HL-60 (cell line): ENCODE data around the gene ZFHX3.
A peak's percentile ranks its signal among the peaks of the same experiment; 100 is the strongest.

Experiments
- DNase-seq, 2 experiments: peaks; one replicate each; pipeline ENCODE4 v3.0.0-alpha.2; 2010 to 2020; ENCODE audit warnings: low read depth in 1 of 2, low spot score in 1 of 2
- H3K27ac ChIP-seq: fragments of 250-450 bp; sonication (Bioruptor Pico); replicated peaks from 2 replicates; pipeline ENCODE4 v1.5.1; 2020; ENCODE audit warnings: mild to moderate bottlenecking, moderate library complexity
- H3K27me3 ChIP-seq: fragments of 250-450 bp; sonication (Bioruptor Pico); 2 replicates; pipeline ENCODE4 v1.5.1; 2021; ENCODE audit warnings: mild to moderate bottlenecking, moderate library complexity; ENCODE audit not compliant: insufficient read depth, poor library complexity, severe bottlenecking
- H3K4me3 ChIP-seq: replicated peaks from 2 replicates; pipeline ENCODE4 v1.5.1; 2011; ENCODE audit warnings: mild to moderate bottlenecking, control low read depth, low read length; ENCODE audit not compliant: insufficient read depth
- CTCF ChIP-seq: IDR thresholded peaks from one replicate; pipeline ENCODE4 v1.5.1; 2011; ENCODE audit warnings: low read length, control low read depth, inconsistent platforms; ENCODE audit not compliant: insufficient read depth
- GABPA ChIP-seq: IDR thresholded peaks from 2 replicates; pipeline ENCODE4 v1.6.1; 2012; ENCODE audit warnings: low read depth
- POLR2AphosphoS5 ChIP-seq: IDR thresholded peaks from 2 replicates; pipeline ENCODE4 v1.6.1; 2012; ENCODE audit warnings: low read depth
- REST ChIP-seq: IDR thresholded peaks from 2 replicates; pipeline ENCODE4 v1.6.1; 2012; ENCODE audit warnings: low read depth; ENCODE audit not compliant: insufficient replicate concordance
- SPI1 ChIP-seq: IDR thresholded peaks from 2 replicates; pipeline ENCODE4 v1.6.1; 2012; ENCODE audit warnings: low read depth, mild to moderate bottlenecking, borderline replicate concordance

The ZFHX3 gene

GRCh38 chr16:72857834-72858664 is 189.9 kb downstream of the ZFHX3 start:
- no peak for DNase-seq
- Histone ChIP-seq H3K27ac (no peak overlapping the region), H3K4me3 (no peak overlapping the region), H3K27me3 (no peaks in the 10 kb centered on the region)
- TF ChIP-seq POLR2AphosphoS5 (no peak), CTCF (no peak), GABPA (no peak), REST (no peak), SPI1 (no peak)

GRCh38 chr16:72856797-72857196 is 191.1 kb downstream of the ZFHX3 start:
- no peaks in the 10 kb centered on the region for H3K27me3 ChIP-seq
- no peak overlapping the region for H3K4me3 ChIP-seq
- H3K27ac ChIP-seq: no peak overlapping the region
- DNase-seq: peak in 1 of 2 experiments; percentile 39
- TF ChIP-seq SPI1: no peak
- TF ChIP-seq CTCF: peak; percentile 16
- TF ChIP-seq GABPA: no peak
- TF ChIP-seq REST: no peak
- TF ChIP-seq POLR2AphosphoS5: no peak

GRCh38 chr16:72854267-72854959 is 193.5 kb downstream of the ZFHX3 start:
- Histone ChIP-seq H3K4me3 (no peak overlapping the region), H3K27ac (peak overlapping the region; percentile 55), H3K27me3 (no peaks in the 10 kb centered on the region)
- TF ChIP-seq CTCF (no peak), SPI1 (no peak), POLR2AphosphoS5 (no peak), GABPA (no peak), REST (no peak)
- peak in 1 of 2 experiments; percentile 32 for DNase-seq
